H9 (cell line): Measurements from ENCODE around the gene ATP6V1D. TPM values are rescaled to one million over a fixed set of nuclear protein-coding genes. Genes with fewer than 3 reads are reported as not detected.

Experiments
- DNase-seq: peaks from one replicate; pipeline ENCODE4 v3.0.0-alpha.2; 2017
- H2AFZ ChIP-seq: one replicate; pipeline ENCODE4 v1.6.1; 2013; ENCODE audit warnings: mild to moderate bottlenecking, low read length, control low read depth, moderate library complexity
- H2AK5ac ChIP-seq: 2 replicates; pipeline ENCODE4 v1.6.1; 2013; ENCODE audit warnings: low read length, control low read depth, mixed read lengths; ENCODE audit not compliant: insufficient read length
- H2BK120ac ChIP-seq: one replicate; pipeline ENCODE4 v1.6.1; 2013; ENCODE audit warnings: low read depth, mild to moderate bottlenecking, low read length, control low read depth, inconsistent platforms; ENCODE audit not compliant: poor library complexity, severe bottlenecking
- H2BK12ac ChIP-seq: 2 replicates; pipeline ENCODE4 v1.6.1; 2013; ENCODE audit warnings: low read length, control low read depth, mixed read lengths, low read depth; ENCODE audit not compliant: insufficient read length
- H2BK15ac ChIP-seq: 2 replicates; pipeline ENCODE4 v1.6.1; 2013; ENCODE audit warnings: low read depth, low read length, control low read depth
- H2BK20ac ChIP-seq: one replicate; pipeline ENCODE4 v1.6.1; 2013; ENCODE audit warnings: low read depth, mild to moderate bottlenecking, low read length, control low read depth, inconsistent platforms; ENCODE audit not compliant: poor library complexity, severe bottlenecking
- H2BK5ac ChIP-seq: 2 replicates; pipeline ENCODE4 v1.6.1; 2013; ENCODE audit warnings: low read length, control low read depth, mixed read lengths; ENCODE audit not compliant: insufficient read length
- H3K14ac ChIP-seq: 2 replicates; pipeline ENCODE4 v1.6.1; 2013; ENCODE audit warnings: low read length, control low read depth; ENCODE audit not compliant: insufficient read depth
- H3K18ac ChIP-seq: 2 replicates; pipeline ENCODE4 v1.6.1; 2013; ENCODE audit warnings: low read depth, mild to moderate bottlenecking, mixed read lengths, low read length, control low read depth; ENCODE audit not compliant: insufficient read length
- H3K23ac ChIP-seq: 2 replicates; pipeline ENCODE4 v1.6.1; 2013; ENCODE audit warnings: low read length, control low read depth, mixed read lengths, low read depth; ENCODE audit not compliant: insufficient read length
- H3K23me2 ChIP-seq: 2 replicates; pipeline ENCODE4 v1.6.1; 2013; ENCODE audit warnings: low read depth, mild to moderate bottlenecking, mixed read lengths, low read length, control low read depth; ENCODE audit not compliant: insufficient read length, poor library complexity, severe bottlenecking
- H3K27ac ChIP-seq: 2 replicates; pipeline ENCODE4 v1.5.1; 2013; ENCODE audit warnings: low read length, control low read depth, mixed read lengths, low read depth; ENCODE audit not compliant: insufficient read length
- H3K27me3 ChIP-seq: 2 replicates; pipeline ENCODE4 v1.6.1; 2013; ENCODE audit warnings: low read length, control low read depth, inconsistent platforms; ENCODE audit not compliant: insufficient read depth
- H3K4ac ChIP-seq: 2 replicates; pipeline ENCODE4 v1.6.1; 2013; ENCODE audit warnings: low read depth, mild to moderate bottlenecking, control low read depth, inconsistent platforms, low read length, moderate library complexity
- H3K4me1 ChIP-seq: 2 replicates; pipeline ENCODE4 v1.6.1; 2013; ENCODE audit warnings: low read length, control low read depth, inconsistent platforms; ENCODE audit not compliant: insufficient read depth
- H3K4me2 ChIP-seq: 2 replicates; pipeline ENCODE4 v1.6.1; 2013; ENCODE audit warnings: low read length, control low read depth, mixed read lengths; ENCODE audit not compliant: insufficient read length, insufficient read depth
- H3K56ac ChIP-seq: 2 replicates; pipeline ENCODE4 v1.6.1; 2013; ENCODE audit warnings: low read depth, mild to moderate bottlenecking, mixed read lengths, low read length, control low read depth; ENCODE audit not compliant: insufficient read length
- H3K79me1 ChIP-seq: 2 replicates; pipeline ENCODE4 v1.6.1; 2013; ENCODE audit warnings: low read depth, mild to moderate bottlenecking, moderate library complexity, low read length, control low read depth, inconsistent platforms; ENCODE audit not compliant: insufficient read depth, poor library complexity, severe bottlenecking
- H3K79me2 ChIP-seq: 2 replicates; pipeline ENCODE4 v1.6.1; 2013; ENCODE audit warnings: low read length, control low read depth, inconsistent platforms; ENCODE audit not compliant: insufficient read depth
- H3K9ac ChIP-seq: 2 replicates; pipeline ENCODE4 v1.6.1; 2013; ENCODE audit warnings: low read length, control low read depth, mixed read lengths; ENCODE audit not compliant: insufficient read length; ENCODE audit errors: extremely low read depth
- H3K9me3 ChIP-seq: one replicate; pipeline ENCODE4 v1.6.1; 2013; ENCODE audit warnings: low read depth, low read length, inconsistent platforms; ENCODE audit not compliant: control insufficient read depth
- H3T11ph ChIP-seq: one replicate; pipeline ENCODE4 v1.6.1; 2013; ENCODE audit warnings: mild to moderate bottlenecking, low read length, control low read depth, inconsistent platforms
- H4K20me1 ChIP-seq: one replicate; pipeline ENCODE4 v1.6.1; 2013; ENCODE audit not compliant: control insufficient read depth, insufficient read length, insufficient read depth
- H4K5ac ChIP-seq: 2 replicates; pipeline ENCODE4 v1.6.1; 2013; ENCODE audit warnings: low read depth, mild to moderate bottlenecking, mixed read lengths, low read length, control low read depth; ENCODE audit not compliant: insufficient read length
- H4K8ac ChIP-seq: replicated peaks from 2 replicates; pipeline ENCODE4 v1.6.1; 2013; ENCODE audit warnings: low read length, control low read depth, mixed read lengths, low read depth; ENCODE audit not compliant: insufficient read length
- H4K91ac ChIP-seq: 2 replicates; pipeline ENCODE4 v1.6.1; 2013; ENCODE audit warnings: low read depth, mild to moderate bottlenecking, moderate library complexity, mixed read lengths, low read length, control low read depth; ENCODE audit not compliant: insufficient read length
- H3K27ac Mint-ChIP-seq, 3 experiments: 2 replicates in 2 of 3; 3 replicates in 1 of 3; pipeline ENCODE4 v1.8.0; 2020 to 2021; ENCODE audit warnings: mixed read lengths in 3 of 3, mild to moderate bottlenecking in 1 of 3, moderate library complexity in 1 of 3
- H3K27me3 Mint-ChIP-seq: 2 replicates; pipeline ENCODE4 v1.8.0; 2021; ENCODE audit warnings: low read depth, mild to moderate bottlenecking, moderate library complexity, mixed read lengths
- H3K36me3 Mint-ChIP-seq, 3 experiments: 2 replicates in 2 of 3; 3 replicates in 1 of 3; pipeline ENCODE4 v1.8.0; 2020 to 2021; ENCODE audit warnings: low read depth in 3 of 3, mixed read lengths in 3 of 3; ENCODE audit not compliant: insufficient read depth in 1 of 3
- H3K4me1 Mint-ChIP-seq, 2 experiments: 2 replicates each; pipeline ENCODE4 v1.8.0; 2020; ENCODE audit warnings: mixed read lengths in 2 of 2
- H3K4me3 Mint-ChIP-seq, 2 experiments: 2 replicates in 1 of 2; 3 replicates in 1 of 2; pipeline ENCODE4 v1.8.0; 2020 to 2021; ENCODE audit warnings: mild to moderate bottlenecking in 2 of 2, mixed read lengths in 2 of 2, moderate library complexity in 1 of 2
- H3K9me3 Mint-ChIP-seq, 2 experiments: 2 replicates in 1 of 2; 3 replicates in 1 of 2; pipeline ENCODE4 v1.8.0; 2020; ENCODE audit warnings: mild to moderate bottlenecking in 2 of 2, mixed read lengths in 2 of 2, moderate library complexity in 1 of 2
- WGBS: extraction: QIAGEN DNeasy Blood & Tissue Kit; methylation state at CpG from one replicate; pipeline ENCODE4 v1.1.7; 2013; ENCODE audit warnings: missing lambda C conversion rate, low lambda C conversion rate, mixed read lengths; ENCODE audit not compliant: insufficient read length; ENCODE audit errors: extremely low coverage; 5-methylcytosine and 5-hydroxymethylcytosine counted together
- total RNA-seq: library from RNA; stranded (reverse); gene quantifications from 2 replicates; pipeline ENCODE4 v1.2.1, GENCODE V29; 2021
- TF ChIP-seq, protein P1 (sequence below): fragments of 200-600 bp; sonication (generic); conservative IDR thresholded peaks from 3 replicates; pipeline ENCODE4 v1.8.0; 2021; ENCODE audit warnings: antibody characterized with exemption, mild to moderate bottlenecking

ATP6V1D gene
- total RNA-seq, 1 experiment from 2014 or later, result 85.7 TPM

DNA sequence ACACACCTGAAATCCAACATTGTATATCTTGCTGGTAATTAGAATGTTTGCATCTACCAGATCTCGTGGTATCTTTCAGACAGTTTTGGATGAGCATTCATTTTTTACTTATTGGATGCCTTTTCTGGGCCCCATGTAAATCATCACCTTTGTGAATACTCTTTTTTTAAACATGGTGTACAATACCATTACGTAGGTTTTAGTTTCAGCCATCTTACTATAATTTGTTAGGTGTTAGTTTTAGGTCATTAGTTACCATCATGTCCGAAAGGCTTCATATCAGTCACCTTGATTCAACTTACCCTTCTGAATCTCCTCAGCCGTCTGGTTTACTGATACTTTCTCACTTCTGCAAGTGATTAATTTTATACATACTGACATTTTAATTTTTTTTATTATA lies 5.9 kb upstream of the ATP6V1D start:
- no peak overlapping the region for H3K23ac ChIP-seq
- H4K91ac ChIP-seq, result no peak overlapping the region
- H3K79me1 ChIP-seq, result no peaks in the 10 kb centered on the region
- H3K9me3 ChIP-seq, result no peaks in the 10 kb centered on the region
- no peak overlapping the region for H2AK5ac ChIP-seq
- no peak overlapping the region for H2AFZ ChIP-seq
- H3K27ac Mint-ChIP-seq, result no peak overlapping the region
- H2BK5ac ChIP-seq, result no peak overlapping the region
- H3K18ac ChIP-seq, result no peak overlapping the region
- no peak overlapping the region for H3K27ac ChIP-seq
- H3T11ph ChIP-seq, result no peak overlapping the region
- peaks cover 32 to 66% (median 52%) of the 10 kb centered on the region in 3 experiments; a peak in 6 of 7 replicates for H3K36me3 Mint-ChIP-seq
- H4K20me1 ChIP-seq, result no peaks in the 10 kb centered on the region
- H4K8ac ChIP-seq, result no peak overlapping the region
- TF ChIP-seq, protein P1, sequence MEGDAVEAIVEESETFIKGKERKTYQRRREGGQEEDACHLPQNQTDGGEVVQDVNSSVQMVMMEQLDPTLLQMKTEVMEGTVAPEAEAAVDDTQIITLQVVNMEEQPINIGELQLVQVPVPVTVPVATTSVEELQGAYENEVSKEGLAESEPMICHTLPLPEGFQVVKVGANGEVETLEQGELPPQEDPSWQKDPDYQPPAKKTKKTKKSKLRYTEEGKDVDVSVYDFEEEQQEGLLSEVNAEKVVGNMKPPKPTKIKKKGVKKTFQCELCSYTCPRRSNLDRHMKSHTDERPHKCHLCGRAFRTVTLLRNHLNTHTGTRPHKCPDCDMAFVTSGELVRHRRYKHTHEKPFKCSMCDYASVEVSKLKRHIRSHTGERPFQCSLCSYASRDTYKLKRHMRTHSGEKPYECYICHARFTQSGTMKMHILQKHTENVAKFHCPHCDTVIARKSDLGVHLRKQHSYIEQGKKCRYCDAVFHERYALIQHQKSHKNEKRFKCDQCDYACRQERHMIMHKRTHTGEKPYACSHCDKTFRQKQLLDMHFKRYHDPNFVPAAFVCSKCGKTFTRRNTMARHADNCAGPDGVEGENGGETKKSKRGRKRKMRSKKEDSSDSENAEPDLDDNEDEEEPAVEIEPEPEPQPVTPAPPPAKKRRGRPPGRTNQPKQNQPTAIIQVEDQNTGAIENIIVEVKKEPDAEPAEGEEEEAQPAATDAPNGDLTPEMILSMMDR, result no peak
- no peak overlapping the region for H3K4me3 Mint-ChIP-seq
- no peak overlapping the region for H2BK120ac ChIP-seq
- H3K27me3 ChIP-seq, result no peaks in the 10 kb centered on the region
- H2BK12ac ChIP-seq, result no peak overlapping the region
- no peak overlapping the region for H2BK15ac ChIP-seq
- H3K4me1 ChIP-seq, result no peaks in the 10 kb centered on the region
- no peaks in the 10 kb centered on the region for H3K27me3 Mint-ChIP-seq
- no peaks in the 10 kb centered on the region for H3K23me2 ChIP-seq
- H4K5ac ChIP-seq, result no peak overlapping the region
- no peak overlapping the region for H2BK20ac ChIP-seq
- H3K4me2 ChIP-seq, result no peak overlapping the region
- H3K79me2 ChIP-seq, result peaks cover 15% of the 10 kb centered on the region; the same call in 1 of the 2 replicates
- H3K9ac ChIP-seq, result no peak overlapping the region
- DNase-seq, result no peak
- peaks cover 5 to 8% of the 10 kb centered on the region in 2 experiments for H3K4me1 Mint-ChIP-seq
- H3K9me3 Mint-ChIP-seq, result no peaks in the 10 kb centered on the region
- H3K14ac ChIP-seq, result no peak overlapping the region
- no peak overlapping the region for H3K4ac ChIP-seq
- no peak overlapping the region for H3K56ac ChIP-seq
- no CpG with 5 or more reads among the region's 4 CpGs for WGBS
